ENCODE data around the gene FBN2.

The FBN2 gene

DNA sequence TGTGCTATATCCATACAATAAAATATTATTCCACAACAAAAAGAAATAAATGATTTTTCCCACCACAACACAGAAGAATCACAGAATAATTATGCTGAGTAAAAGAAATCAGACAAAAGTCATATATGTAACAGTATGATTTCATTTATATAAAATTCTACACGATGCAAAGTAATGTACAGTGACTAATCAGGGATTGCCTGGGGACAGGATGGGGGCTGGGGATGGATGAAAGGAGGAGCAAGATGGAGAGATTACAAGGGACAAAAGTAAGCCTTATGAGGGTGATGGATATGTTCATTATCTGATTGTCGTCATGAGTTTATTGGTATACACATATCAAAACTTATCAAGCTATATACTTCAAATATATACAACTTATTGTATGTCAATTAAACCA is 154.0 kb downstream of the FBN2 start:
- TF ChIP-seq, protein P1, sequence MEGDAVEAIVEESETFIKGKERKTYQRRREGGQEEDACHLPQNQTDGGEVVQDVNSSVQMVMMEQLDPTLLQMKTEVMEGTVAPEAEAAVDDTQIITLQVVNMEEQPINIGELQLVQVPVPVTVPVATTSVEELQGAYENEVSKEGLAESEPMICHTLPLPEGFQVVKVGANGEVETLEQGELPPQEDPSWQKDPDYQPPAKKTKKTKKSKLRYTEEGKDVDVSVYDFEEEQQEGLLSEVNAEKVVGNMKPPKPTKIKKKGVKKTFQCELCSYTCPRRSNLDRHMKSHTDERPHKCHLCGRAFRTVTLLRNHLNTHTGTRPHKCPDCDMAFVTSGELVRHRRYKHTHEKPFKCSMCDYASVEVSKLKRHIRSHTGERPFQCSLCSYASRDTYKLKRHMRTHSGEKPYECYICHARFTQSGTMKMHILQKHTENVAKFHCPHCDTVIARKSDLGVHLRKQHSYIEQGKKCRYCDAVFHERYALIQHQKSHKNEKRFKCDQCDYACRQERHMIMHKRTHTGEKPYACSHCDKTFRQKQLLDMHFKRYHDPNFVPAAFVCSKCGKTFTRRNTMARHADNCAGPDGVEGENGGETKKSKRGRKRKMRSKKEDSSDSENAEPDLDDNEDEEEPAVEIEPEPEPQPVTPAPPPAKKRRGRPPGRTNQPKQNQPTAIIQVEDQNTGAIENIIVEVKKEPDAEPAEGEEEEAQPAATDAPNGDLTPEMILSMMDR (IDR thresholded peaks at IDR 0.05; ENCODE audit: control insufficient read depth, extremely low read depth, insufficient read depth) = no peak
- no peak overlapping the region for H3K4me3 ChIP-seq (ENCODE audit: low read depth, low read length)
- DNase-seq (ENCODE audit: low read depth) = no peak

DNA sequence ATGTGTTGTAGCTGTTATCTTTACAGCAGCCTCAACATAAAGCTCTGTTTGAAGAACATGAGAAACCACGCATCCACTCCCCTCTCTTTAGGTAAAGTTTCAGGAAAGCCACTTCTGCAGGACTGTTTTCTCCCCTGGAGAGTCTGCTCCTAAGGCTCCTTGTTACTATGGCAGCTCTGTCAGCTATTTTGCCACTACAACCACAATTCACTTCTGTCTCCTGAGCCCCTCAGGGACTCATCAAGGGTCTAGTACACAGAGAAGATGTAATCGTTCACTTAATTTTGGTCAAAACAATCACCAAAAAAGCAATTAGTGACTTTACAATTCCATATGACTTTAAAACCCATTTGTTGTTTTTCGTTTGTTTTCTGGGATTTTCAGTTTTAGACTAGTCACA is 157.7 kb downstream of the FBN2 start:
- TF ChIP-seq, protein P1 (IDR thresholded peaks at IDR 0.05; ENCODE audit: control insufficient read depth, extremely low read depth, insufficient read depth) = no peak
- no peak for DNase-seq (ENCODE audit: low read depth)
- H3K4me3 ChIP-seq (ENCODE audit: low read depth, low read length) = no peak overlapping the region

DNA sequence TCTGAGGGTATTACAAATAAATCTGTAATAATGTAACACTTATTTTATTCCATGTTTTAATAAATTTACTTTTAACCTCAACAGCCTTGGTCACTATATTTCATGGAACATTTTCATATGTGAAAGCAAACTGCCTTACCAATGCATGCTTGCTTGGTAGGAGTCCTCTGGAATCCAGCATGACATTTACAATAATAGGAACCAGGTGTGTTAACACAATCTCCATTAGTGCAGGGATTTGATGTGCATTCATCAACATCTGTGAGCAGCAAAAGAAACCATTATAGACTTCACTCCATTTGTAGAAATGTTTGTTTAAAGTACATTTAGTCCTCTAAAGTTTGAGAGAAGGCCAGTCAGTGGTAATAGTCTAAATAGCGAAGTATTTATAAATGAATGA is 159.4 kb downstream of the FBN2 start:
- no peak for DNase-seq (ENCODE audit: low read depth)
- no peak overlapping the region for H3K4me3 ChIP-seq (ENCODE audit: low read depth, low read length)
- TF ChIP-seq, protein P1 (IDR thresholded peaks at IDR 0.05; ENCODE audit: control insufficient read depth, extremely low read depth, insufficient read depth) = no peak

DNA sequence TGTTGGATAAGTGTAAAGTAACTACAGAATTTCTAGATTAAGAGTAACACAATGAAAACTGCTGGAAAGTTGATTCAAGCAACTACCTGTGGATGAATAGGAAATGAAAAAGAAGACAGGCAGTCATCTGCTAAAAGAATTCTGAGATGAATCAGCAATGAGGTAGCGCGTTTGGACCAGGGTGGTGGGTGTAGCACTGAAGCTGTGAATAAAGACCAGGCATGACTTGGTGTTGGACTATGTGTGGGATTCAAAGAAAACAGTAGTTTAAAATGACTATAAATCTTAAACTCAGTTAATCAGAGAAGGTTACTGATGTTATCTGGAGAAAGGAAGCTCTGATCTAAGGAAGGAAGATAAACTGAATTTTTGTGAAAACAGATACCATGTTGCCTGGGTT is 159.8 kb downstream of the FBN2 start:
- no peak overlapping the region for H3K4me3 ChIP-seq (ENCODE audit: low read depth, low read length)
- TF ChIP-seq, protein P1 (IDR thresholded peaks at IDR 0.05; ENCODE audit: control insufficient read depth, extremely low read depth, insufficient read depth) = no peak
- no peak for DNase-seq (ENCODE audit: low read depth)

DNA sequence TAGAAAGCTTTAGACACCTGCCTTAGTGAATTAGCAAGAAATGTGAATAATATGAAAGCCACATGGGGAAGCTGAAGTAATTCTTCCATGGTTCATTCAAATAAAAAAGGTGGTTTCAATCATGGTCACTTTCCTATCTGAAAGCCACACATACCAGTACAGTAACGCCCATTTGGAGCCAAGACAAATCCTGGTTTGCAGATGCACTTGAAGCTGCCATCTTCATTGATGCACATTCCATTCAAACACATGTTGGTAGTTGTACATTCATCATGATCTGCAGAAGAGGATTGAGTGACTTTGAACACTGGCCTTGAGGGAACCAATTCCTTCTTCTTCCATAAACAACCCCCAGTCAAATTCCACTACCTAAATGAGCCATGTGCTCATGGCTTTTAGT is 161.5 kb downstream of the FBN2 start:
- H3K4me3 ChIP-seq (ENCODE audit: low read depth, low read length) = no peak overlapping the region
- no peak for DNase-seq (ENCODE audit: low read depth)
- TF ChIP-seq, protein P1 (IDR thresholded peaks at IDR 0.05; ENCODE audit: control insufficient read depth, extremely low read depth, insufficient read depth) = no peak

- H3K4me3 ChIP-seq (ENCODE audit: low read depth, low read length) = no peak overlapping the region
- TF ChIP-seq, protein P1 (IDR thresholded peaks at IDR 0.05; ENCODE audit: control insufficient read depth, extremely low read depth, insufficient read depth) = no peak
- DNase-seq (ENCODE audit: low read depth) = no peak
Observed at GRCh38 chr5:128366147-128366546, 171.9 kb downstream of the FBN2 start.

- H3K4me3 ChIP-seq (ENCODE audit: low read depth, low read length) = no peak overlapping the region
- no peak for DNase-seq (ENCODE audit: low read depth)
- TF ChIP-seq, protein P1 (IDR thresholded peaks at IDR 0.05; ENCODE audit: control insufficient read depth, extremely low read depth, insufficient read depth) = no peak
Observed at GRCh38 chr5:128362370-128362769, 175.7 kb downstream of the FBN2 start.
